CD4-positive, alpha-beta memory T cell (primary cell): ENCODE measurements around the gene MUS81. TPM values are rescaled to one million over a fixed set of nuclear protein-coding genes. Genes with fewer than 3 reads are reported as not detected.

ENCODE experiments used
- CTCF ChIA-PET: fragments of 350-600 bp; sonication (Branson Sonifier 250); formaldehyde crosslinking; loops from one replicate; lab custom pipeline; 2021; ENCODE audit warnings: inconsistent platforms; ENCODE audit not compliant: partially characterized antibody; lab: Charles Lee
- POLR2A ChIA-PET: fragments of 350-600 bp; sonication (Branson Sonifier 250); formaldehyde crosslinking; loops from one replicate; lab custom pipeline; 2021; ENCODE audit not compliant: partially characterized antibody; lab: Charles Lee
- DNase-seq, 5 donors: peaks; one replicate each; pipeline versions ENCODE4 v3.0.0 to v3.0.0-alpha.2; 2020 to 2022; ENCODE audit warnings: mixed read lengths in 1 of 5
- H3K27ac ChIP-seq: one replicate; pipeline ENCODE4 v1.7.0; 2013; ENCODE audit warnings: low read depth, low read length
- H3K27me3 ChIP-seq: 2 replicates; pipeline ENCODE4 v1.7.0; 2013; ENCODE audit warnings: mild to moderate bottlenecking, low read length, moderate library complexity; ENCODE audit not compliant: insufficient read depth
- H3K36me3 ChIP-seq: 2 replicates; pipeline ENCODE4 v1.7.0; 2013; ENCODE audit warnings: mild to moderate bottlenecking, low read length, moderate library complexity; ENCODE audit not compliant: insufficient read depth
- H3K4me1 ChIP-seq: 2 replicates; pipeline ENCODE4 v1.7.0; 2013; ENCODE audit warnings: mild to moderate bottlenecking, low read length, moderate library complexity; ENCODE audit not compliant: insufficient read depth
- H3K4me3 ChIP-seq, 2 donors: one replicate each; pipeline ENCODE4 v1.7.0; 2013; ENCODE audit warnings: low read length in 2 of 2, mild to moderate bottlenecking in 1 of 2
- H3K9me3 ChIP-seq, 2 donors: one replicate each; pipeline ENCODE4 v1.7.0; 2013; ENCODE audit warnings: low read length in 2 of 2, control low read depth in 1 of 2; ENCODE audit not compliant: control insufficient read depth in 1 of 2
- H3K27ac Mint-ChIP-seq, 7 donors: one replicate each; pipeline ENCODE4 v1.8.0; 2020 to 2021; ENCODE audit warnings: mixed read lengths in 7 of 7, mild to moderate bottlenecking in 6 of 7, inconsistent platforms in 3 of 7, moderate library complexity in 3 of 7
- H3K27me3 Mint-ChIP-seq, 2 donors: one replicate each; pipeline ENCODE4 v1.8.0; 2020 to 2021; ENCODE audit warnings: mixed read lengths in 2 of 2
- H3K36me3 Mint-ChIP-seq, 2 donors: one replicate each; pipeline ENCODE4 v1.8.0; 2020 to 2021; ENCODE audit warnings: mixed read lengths in 2 of 2, inconsistent platforms in 1 of 2, mild to moderate bottlenecking in 1 of 2
- H3K4me1 Mint-ChIP-seq, 4 donors: one replicate each; pipeline ENCODE4 v1.8.0; 2020 to 2021; ENCODE audit warnings: mixed read lengths in 4 of 4, mild to moderate bottlenecking in 1 of 4
- H3K4me3 Mint-ChIP-seq, 8 donors: one replicate each; pipeline ENCODE4 v1.8.0; 2020 to 2021; ENCODE audit warnings: mixed read lengths in 8 of 8, mild to moderate bottlenecking in 7 of 8, moderate library complexity in 6 of 8, inconsistent platforms in 3 of 8
- H3K9me3 Mint-ChIP-seq, 8 donors: one replicate each; pipeline ENCODE4 v1.8.0; 2020 to 2021; ENCODE audit warnings: mixed read lengths in 8 of 8, mild to moderate bottlenecking in 5 of 8, inconsistent platforms in 3 of 8, moderate library complexity in 1 of 8
- intact Hi-C: fragments of 100-400 bp; cut with micrococcal nuclease; formaldehyde crosslinking; loops from one replicate; pipeline ENCODE4 v1.15.1; 2023
- polyA plus RNA-seq, 2 donors: library from polyadenylated mRNA; unstranded; fragments of 300-500 nt; fragmentation: Illumina TruSeq; gene quantifications; one replicate each; pipeline ENCODE4 v1.2.3, GENCODE V29; 2021
- total RNA-seq, 2 experiments: library from RNA; stranded (reverse); gene quantifications; one replicate each; pipeline ENCODE4 v1.2.3, GENCODE V29; 2021

Gene MUS81
- total and polyA plus RNA-seq, 4 experiments from 2014 or later, result 24.0 to 95.5 (median 62.3) TPM

GRCh38 chr11:65862941-65863888 lies 3.0 kb downstream of the MUS81 start:
- Mint-ChIP-seq H3K27me3 (no peaks in the 10 kb centered on the region), H3K36me3 (peaks cover 18 to 54% of the 10 kb centered on the region in 2 donors), H3K27ac (peak overlapping the region in 1 of 7 donors; percentile 72), H3K4me3 (peak overlapping the region in 3 of 8 donors; percentile 60 to 70 (median 61)), H3K4me1 (peaks cover 13 to 43% (median 25%) of the 10 kb centered on the region in 4 donors), H3K9me3 (no peaks in the 10 kb centered on the region)
- Histone ChIP-seq H3K36me3 (peaks cover 45% of the 10 kb centered on the region), H3K27me3 (no peaks in the 10 kb centered on the region), H3K4me3 (no peak overlapping the region), H3K4me1 (peaks cover 33% of the 10 kb centered on the region), H3K9me3 (no peaks in the 10 kb centered on the region), H3K27ac (no peak overlapping the region)
- CTCF ChIA-PET, result interaction anchor here (11.0 kb wide), 1 partner anchor 24 kb away, joined by 281 read pairs; the partner anchor contains the start of genes CCDC85B and FIBP
- intact Hi-C loops, result no loop called here
- POLR2A ChIA-PET, result interaction anchor here (0.5 to 8.5 kb wide), 6 partner anchors 8 to 419 kb away, joined by 3 to 435 read pairs (median 9); partner anchors contain the start of genes CCDC85B, CTSW and FIBP
- no peak for DNase-seq

- Histone ChIP-seq H3K4me3 (no peak overlapping the region), H3K27ac (no peak overlapping the region), H3K36me3 (peaks cover 45% of the 10 kb centered on the region), H3K4me1 (peaks cover 26% of the 10 kb centered on the region), H3K9me3 (no peaks in the 10 kb centered on the region), H3K27me3 (no peaks in the 10 kb centered on the region)
- no peak overlapping the region for H3K4me3 Mint-ChIP-seq
- H3K27me3 Mint-ChIP-seq, result no peaks in the 10 kb centered on the region
- POLR2A ChIA-PET, result interaction anchor here (0.5 to 8.5 kb wide), 3 partner anchors 10 to 420 kb away, joined by 3 to 435 read pairs (median 11); partner anchors contain the start of genes CCDC85B, CTSW and FIBP
- H3K36me3 Mint-ChIP-seq, result peaks cover 18 to 50% of the 10 kb centered on the region in 2 donors
- peak overlapping the region in 2 of 7 donors; percentile 77 to 84 for H3K27ac Mint-ChIP-seq
- no peaks in the 10 kb centered on the region for H3K9me3 Mint-ChIP-seq
- DNase-seq, result no peak
- CTCF ChIA-PET, result interaction anchor here (11.0 kb wide), 1 partner anchor 23 kb away, joined by 281 read pairs; the partner anchor contains the start of genes CCDC85B and FIBP
- H3K4me1 Mint-ChIP-seq, result peaks cover 8 to 35% (median 17%) of the 10 kb centered on the region in 4 donors
- intact Hi-C loops, result no loop called here
These were observed 3.9 kb downstream of the MUS81 start for GRCh38 chr11:65863889-65864705.

GRCh38 chr11:65864706-65865471 lies 4.7 kb downstream of the MUS81 start:
- H3K36me3 Mint-ChIP-seq, result peaks cover 18 to 47% of the 10 kb centered on the region in 2 donors
- H3K9me3 ChIP-seq, result no peaks in the 10 kb centered on the region
- H3K9me3 Mint-ChIP-seq, result no peaks in the 10 kb centered on the region
- no peak overlapping the region for H3K27ac ChIP-seq
- peaks cover 21% of the 10 kb centered on the region for H3K4me1 ChIP-seq
- ChIA-PET POLR2A (interaction anchor here (2.8 to 8.5 kb wide), 2 partner anchors 9 to 21 kb away, joined by 11 to 435 read pairs; partner anchors contain the start of genes CCDC85B, CTSW and FIBP), CTCF (interaction anchor here (11.0 kb wide), 1 partner anchor 23 kb away, joined by 281 read pairs; the partner anchor contains the start of genes CCDC85B and FIBP)
- H3K27me3 ChIP-seq, result no peaks in the 10 kb centered on the region
- no peaks in the 10 kb centered on the region for H3K27me3 Mint-ChIP-seq
- intact Hi-C loops, result no loop called here
- DNase-seq, result no peak
- H3K4me3 Mint-ChIP-seq, result no peak overlapping the region
- H3K4me1 Mint-ChIP-seq, result peaks cover 7 to 35% (median 17%) of the 10 kb centered on the region in 4 donors
- peaks cover 45% of the 10 kb centered on the region for H3K36me3 ChIP-seq
- H3K4me3 ChIP-seq, result no peak overlapping the region
- peak overlapping the region in 1 of 7 donors; percentile 47 for H3K27ac Mint-ChIP-seq

- Mint-ChIP-seq H3K4me1 (peaks cover 6 to 35% (median 18%) of the 10 kb centered on the region in 4 donors), H3K4me3 (no peak overlapping the region), H3K27me3 (no peaks in the 10 kb centered on the region), H3K27ac (no peak overlapping the region), H3K9me3 (no peaks in the 10 kb centered on the region), H3K36me3 (peaks cover 18 to 43% of the 10 kb centered on the region in 2 donors)
- POLR2A ChIA-PET, result interaction anchor here (1.0 kb wide), 1 partner anchor 250 kb away, joined by 3 read pairs; the partner anchor contains the start of gene PCNX3
- CTCF ChIA-PET, result interaction anchor here (1.9 kb wide), 1 partner anchor 19 kb away, joined by 5 read pairs; no protein-coding TSS in a partner anchor
- no peak for DNase-seq
- no peak overlapping the region for H3K4me3 ChIP-seq
- no peaks in the 10 kb centered on the region for H3K27me3 ChIP-seq
- peaks cover 45% of the 10 kb centered on the region for H3K36me3 ChIP-seq
- no peak overlapping the region for H3K27ac ChIP-seq
- H3K4me1 ChIP-seq, result peaks cover 20% of the 10 kb centered on the region
- intact Hi-C loops, result no loop called here
- no peaks in the 10 kb centered on the region for H3K9me3 ChIP-seq
These were observed 5.4 kb downstream of the MUS81 start for GRCh38 chr11:65865550-65866172.

GRCh38 chr11:65866509-65867283 lies 6.5 kb downstream of the MUS81 start:
- ChIA-PET POLR2A (interaction anchor here (1.0 to 11.3 kb wide), 3 partner anchors 8 to 251 kb away, joined by 3 to 222 read pairs (median 5); partner anchors contain the start of genes CFL1, FIBP, MUS81 and PCNX3), CTCF (interaction anchor here (1.9 kb wide), 1 partner anchor 18 kb away, joined by 5 read pairs; no protein-coding TSS in a partner anchor)
- no peaks in the 10 kb centered on the region for H3K27me3 Mint-ChIP-seq
- peaks cover 6 to 34% (median 17%) of the 10 kb centered on the region in 4 donors for H3K4me1 Mint-ChIP-seq
- no peak overlapping the region for H3K27ac Mint-ChIP-seq
- Histone ChIP-seq H3K4me1 (peaks cover 16% of the 10 kb centered on the region), H3K27ac (no peak overlapping the region), H3K4me3 (no peak overlapping the region), H3K27me3 (no peaks in the 10 kb centered on the region), H3K36me3 (peaks cover 45% of the 10 kb centered on the region), H3K9me3 (no peaks in the 10 kb centered on the region)
- peaks cover 18 to 35% of the 10 kb centered on the region in 2 donors for H3K36me3 Mint-ChIP-seq
- no peak overlapping the region for H3K4me3 Mint-ChIP-seq
- DNase-seq, result no peak
- H3K9me3 Mint-ChIP-seq, result no peaks in the 10 kb centered on the region
- intact Hi-C loops, result no loop called here
